Erythroblast (primary cell): ENCODE measurements around the gene POLR1E.
A peak's percentile ranks its signal among the peaks of the same experiment; 100 is the strongest.
"Not testable (repeated sequence)": the region's sequence is repeated elsewhere in the genome, so short reads cannot be mapped to it uniquely, and the experiment has no call there.

Experiments used
- DNase-seq, 2 experiments: peaks; one replicate each; lab custom pipeline; 2025; lab: John Stamatoyannopoulos, UW
- GATA1 ChIP-seq: IDR thresholded peaks from 2 replicates; pipeline ENCODE4 v1.6.1; 2011; ENCODE audit warnings: low read depth, mild to moderate bottlenecking, control low read depth, low read length, moderate library complexity
- POLR2A ChIP-seq: IDR thresholded peaks from 2 replicates; pipeline ENCODE4 v1.6.1; 2011; ENCODE audit warnings: mild to moderate bottlenecking, low read length

Gene POLR1E

GRCh38 chr9:37474438-37474837, 11.3 kb upstream of the POLR1E start:
- no peak for DNase-seq
- TF ChIP-seq POLR2A (no peak), GATA1 (no peak)

GRCh38 chr9:37476930-37477329, 8.8 kb upstream of the POLR1E start:
- TF ChIP-seq POLR2A (no peak), GATA1 (no peak)

GRCh38 chr9:37477443-37477842, 8.3 kb upstream of the POLR1E start:
- DNase-seq, result not testable (repeated sequence)

More at GRCh38 chr9:37476930-37477329, 8.8 kb upstream of the POLR1E start:
- no peak for DNase-seq

- not testable (repeated sequence) for DNase-seq
These were observed 7.6 kb upstream of the POLR1E start for GRCh38 chr9:37477987-37478619.

- TF ChIP-seq POLR2A (no peak), GATA1 (no peak)
- no peak for DNase-seq
These were observed 5.0 kb upstream of the POLR1E start for GRCh38 chr9:37480759-37481158.

- no peak for TF ChIP-seq GATA1
- TF ChIP-seq POLR2A, result no peak
- DNase-seq, result no peak
These were observed 488 bp downstream of the POLR1E start for GRCh38 chr9:37486256-37486615.

- peak; percentile 30 to 42 for DNase-seq
- TF ChIP-seq GATA1 (no peak), POLR2A (no peak)
These were observed 1.1 kb downstream of the POLR1E start for GRCh38 chr9:37486616-37487548.

- no peak for DNase-seq
- TF ChIP-seq POLR2A, result no peak
These were observed 6.2 kb downstream of the POLR1E start for GRCh38 chr9:37491939-37492338.

GRCh38 chr9:37495571-37495970, 9.8 kb downstream of the POLR1E start:
- no peak for DNase-seq
- TF ChIP-seq GATA1 (no peak), POLR2A (no peak)

GRCh38 chr9:37496020-37496419, 10.3 kb downstream of the POLR1E start:
- TF ChIP-seq GATA1, result no peak
- TF ChIP-seq POLR2A, result no peak

GRCh38 chr9:37497320-37497719, 11.6 kb downstream of the POLR1E start:
- DNase-seq, result no peak
- TF ChIP-seq POLR2A, result no peak
- TF ChIP-seq GATA1, result no peak

More at GRCh38 chr9:37496020-37496419, 10.3 kb downstream of the POLR1E start:
- no peak for DNase-seq

GRCh38 chr9:37498457-37498856, 12.7 kb downstream of the POLR1E start:
- TF ChIP-seq POLR2A, result no peak
- TF ChIP-seq GATA1, result no peak
- DNase-seq, result no peak

GRCh38 chr9:37499297-37499696, 13.5 kb downstream of the POLR1E start:
- TF ChIP-seq POLR2A (no peak), GATA1 (no peak)
- DNase-seq, result no peak

- TF ChIP-seq POLR2A (no peak), GATA1 (no peak)
These were observed 16.3 kb downstream of the POLR1E start for GRCh38 chr9:37501957-37502596.

GRCh38 chr9:37503736-37504135, 18.0 kb downstream of the POLR1E start:
- DNase-seq, result no peak
- no peak for TF ChIP-seq GATA1
- TF ChIP-seq POLR2A, result no peak

More at GRCh38 chr9:37501957-37502596, 16.3 kb downstream of the POLR1E start:
- DNase-seq, result no peak
